ENCODE measurements around the gene POTEH.
"Not testable (repeated sequence)": the region's sequence is repeated elsewhere in the genome, so short reads cannot be mapped to it uniquely, and the experiment has no call there.

DNA sequence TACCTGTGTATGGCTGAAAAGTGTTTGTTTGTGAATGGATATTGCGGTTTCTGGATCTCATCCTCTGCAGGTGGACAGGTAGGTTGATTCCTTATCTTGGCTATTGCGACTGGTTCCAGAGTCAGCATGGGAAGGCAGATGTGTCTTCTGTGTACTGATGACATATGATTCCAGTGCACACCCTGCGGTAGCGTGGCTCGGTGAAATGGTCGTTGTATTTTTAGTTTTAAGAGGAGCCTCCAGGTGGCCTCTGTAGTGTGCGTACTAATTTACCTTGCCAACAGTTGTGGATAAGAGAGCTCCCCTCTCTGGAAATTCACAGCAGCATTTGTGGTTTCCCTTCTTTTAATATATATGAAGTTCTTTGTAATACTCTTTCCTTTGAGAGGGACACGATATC is 10.1 kb upstream of the POTEH start:
- TF ChIP-seq, protein P1, sequence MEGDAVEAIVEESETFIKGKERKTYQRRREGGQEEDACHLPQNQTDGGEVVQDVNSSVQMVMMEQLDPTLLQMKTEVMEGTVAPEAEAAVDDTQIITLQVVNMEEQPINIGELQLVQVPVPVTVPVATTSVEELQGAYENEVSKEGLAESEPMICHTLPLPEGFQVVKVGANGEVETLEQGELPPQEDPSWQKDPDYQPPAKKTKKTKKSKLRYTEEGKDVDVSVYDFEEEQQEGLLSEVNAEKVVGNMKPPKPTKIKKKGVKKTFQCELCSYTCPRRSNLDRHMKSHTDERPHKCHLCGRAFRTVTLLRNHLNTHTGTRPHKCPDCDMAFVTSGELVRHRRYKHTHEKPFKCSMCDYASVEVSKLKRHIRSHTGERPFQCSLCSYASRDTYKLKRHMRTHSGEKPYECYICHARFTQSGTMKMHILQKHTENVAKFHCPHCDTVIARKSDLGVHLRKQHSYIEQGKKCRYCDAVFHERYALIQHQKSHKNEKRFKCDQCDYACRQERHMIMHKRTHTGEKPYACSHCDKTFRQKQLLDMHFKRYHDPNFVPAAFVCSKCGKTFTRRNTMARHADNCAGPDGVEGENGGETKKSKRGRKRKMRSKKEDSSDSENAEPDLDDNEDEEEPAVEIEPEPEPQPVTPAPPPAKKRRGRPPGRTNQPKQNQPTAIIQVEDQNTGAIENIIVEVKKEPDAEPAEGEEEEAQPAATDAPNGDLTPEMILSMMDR (conservative IDR thresholded peaks at IDR 0.05; ENCODE audit: low read depth, low read length) = not testable (repeated sequence)
- not testable (repeated sequence) for TF ChIP-seq RFX5 (IDR thresholded peaks at IDR 0.05; ENCODE audit: low read depth, low read length); POLR2A (IDR thresholded peaks at IDR 0.05; ENCODE audit: low read depth, low read length); RAD21 (IDR thresholded peaks at IDR 0.05; ENCODE audit: low read length); NFE2L2 (IDR thresholded peaks at IDR 0.05; ENCODE audit: low read depth, low read length); RCOR1 (IDR thresholded peaks at IDR 0.05; ENCODE audit: insufficient replicate concordance, low read length); SMC3 (IDR thresholded peaks at IDR 0.05; ENCODE audit: low read depth, low read length); FOS (IDR thresholded peaks at IDR 0.05; ENCODE audit: low read depth, low read length); MAFK (IDR thresholded peaks at IDR 0.05; ENCODE audit: low read depth, low read length); BHLHE40 (IDR thresholded peaks at IDR 0.05; ENCODE audit: low read depth, low read length); MAZ (IDR thresholded peaks at IDR 0.05; ENCODE audit: borderline replicate concordance, low read depth, low read length); CEBPB (IDR thresholded peaks at IDR 0.05; ENCODE audit: low read depth, low read length)
- TF ChIP-seq, protein P2, sequence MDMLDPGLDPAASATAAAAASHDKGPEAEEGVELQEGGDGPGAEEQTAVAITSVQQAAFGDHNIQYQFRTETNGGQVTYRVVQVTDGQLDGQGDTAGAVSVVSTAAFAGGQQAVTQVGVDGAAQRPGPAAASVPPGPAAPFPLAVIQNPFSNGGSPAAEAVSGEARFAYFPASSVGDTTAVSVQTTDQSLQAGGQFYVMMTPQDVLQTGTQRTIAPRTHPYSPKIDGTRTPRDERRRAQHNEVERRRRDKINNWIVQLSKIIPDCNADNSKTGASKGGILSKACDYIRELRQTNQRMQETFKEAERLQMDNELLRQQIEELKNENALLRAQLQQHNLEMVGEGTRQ (IDR thresholded peaks at IDR 0.05; ENCODE audit: low read depth, low read length) = not testable (repeated sequence)
- TF ChIP-seq, protein P3, sequence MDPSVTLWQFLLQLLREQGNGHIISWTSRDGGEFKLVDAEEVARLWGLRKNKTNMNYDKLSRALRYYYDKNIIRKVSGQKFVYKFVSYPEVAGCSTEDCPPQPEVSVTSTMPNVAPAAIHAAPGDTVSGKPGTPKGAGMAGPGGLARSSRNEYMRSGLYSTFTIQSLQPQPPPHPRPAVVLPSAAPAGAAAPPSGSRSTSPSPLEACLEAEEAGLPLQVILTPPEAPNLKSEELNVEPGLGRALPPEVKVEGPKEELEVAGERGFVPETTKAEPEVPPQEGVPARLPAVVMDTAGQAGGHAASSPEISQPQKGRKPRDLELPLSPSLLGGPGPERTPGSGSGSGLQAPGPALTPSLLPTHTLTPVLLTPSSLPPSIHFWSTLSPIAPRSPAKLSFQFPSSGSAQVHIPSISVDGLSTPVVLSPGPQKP (IDR thresholded peaks at IDR 0.05; ENCODE audit: borderline replicate concordance, low read depth, low read length) = not testable (repeated sequence)

Measured in IMR-90 (cell line).